GM12878 (cell line): ENCODE data around the gene SKAP1.

Source experiments
- EP300 ChIP-seq, 2 experiments: fragments of 150-350 bp in 1 of 2; IDR thresholded peaks; 2 replicates each; pipeline ENCODE4 v1.6.1; 2011 to 2012; ENCODE audit warnings: low read depth in 2 of 2, low read length in 2 of 2, borderline replicate concordance in 1 of 2, improper control_type of control experiment in 1 of 2, inconsistent platforms in 1 of 2; ENCODE audit not compliant: control insufficient read depth in 1 of 2
- MTA3 ChIP-seq: IDR thresholded peaks from 2 replicates; pipeline ENCODE4 v1.6.1; 2012; ENCODE audit warnings: low read length, inconsistent platforms, borderline replicate concordance
- RELA ChIP-seq: fragments of 450-650 bp; IDR thresholded peaks from 2 replicates; pipeline ENCODE4 v1.8.0; 2014; ENCODE audit warnings: borderline replicate concordance; ENCODE audit not compliant: partially characterized antibody
- TCF12 ChIP-seq: IDR thresholded peaks from 2 replicates; pipeline ENCODE4 v1.6.1; 2011; ENCODE audit warnings: low read depth, mild to moderate bottlenecking, low read length
- ZNF24 ChIP-seq: fragments of 450-650 bp; IDR thresholded peaks from 2 replicates; pipeline ENCODE4 v1.6.1; 2017; ENCODE audit warnings: antibody characterized with exemption, mild to moderate bottlenecking
- TF ChIP-seq, protein P1 (sequence below): fragments of 450-650 bp; IDR thresholded peaks from 2 replicates; pipeline ENCODE4 v1.6.1; 2016; ENCODE audit warnings: mild to moderate bottlenecking
- TF ChIP-seq, protein P2 (sequence below), 3 experiments: IDR thresholded peaks in 2 of 3; conservative IDR thresholded peaks in 1 of 3; 2 replicates each; pipeline ENCODE4 v1.5.1; 2011; ENCODE audit warnings: low read depth in 3 of 3, low read length in 3 of 3, mild to moderate bottlenecking in 3 of 3, control low read depth in 2 of 3, moderate library complexity in 2 of 3, inconsistent platforms in 1 of 3, mixed read lengths in 1 of 3; ENCODE audit not compliant: control insufficient read depth in 2 of 3, insufficient read depth in 1 of 3; ENCODE audit errors: extremely low read depth in 1 of 3
- TF ChIP-seq, protein P3 (sequence below): IDR thresholded peaks from 2 replicates; pipeline ENCODE4 v1.6.1; 2011; ENCODE audit warnings: mild to moderate bottlenecking, low read depth, low read length, moderate library complexity; ENCODE audit not compliant: insufficient replicate concordance
- TF ChIP-seq, protein P4 (sequence below): IDR thresholded peaks from 2 replicates; pipeline ENCODE4 v1.6.1; 2011; ENCODE audit warnings: low read depth, low read length, improper control_type of control experiment, borderline replicate concordance

DNA sequence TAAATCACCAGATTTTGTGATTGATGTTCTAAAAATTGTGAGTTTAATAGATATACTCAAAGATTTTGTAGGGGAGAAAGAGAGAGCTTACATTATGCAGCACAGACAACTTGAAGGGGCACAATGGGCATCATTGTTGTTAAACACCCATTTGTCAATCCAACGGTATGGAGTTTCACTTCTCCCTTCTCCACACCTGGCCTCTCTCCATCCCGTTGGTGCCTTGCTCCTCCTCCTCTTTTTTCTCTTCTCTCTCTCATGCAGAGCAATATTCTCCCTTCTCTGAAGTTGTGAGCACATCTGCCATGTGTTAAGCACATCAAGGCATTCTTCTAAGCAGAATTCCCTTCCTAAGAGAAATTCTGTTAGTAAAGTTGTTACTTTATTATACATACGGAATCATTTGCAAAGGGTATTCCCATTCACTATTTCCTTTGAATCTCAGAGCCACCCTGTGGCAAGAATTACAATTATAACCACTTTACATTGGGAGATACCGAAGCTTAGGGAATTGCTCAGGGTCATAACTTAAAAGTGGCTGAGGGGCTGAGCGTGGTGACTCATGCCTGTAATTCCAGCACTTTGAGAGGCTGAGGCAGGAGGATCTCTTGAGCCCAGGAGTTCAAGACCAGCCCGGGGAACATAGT is 40.5 kb upstream of the SKAP1 start:
- TF ChIP-seq EP300 (IDR thresholded peaks at IDR 0.05; ENCODE audit: borderline replicate concordance in 1 of 2, control insufficient read depth in 1 of 2, low read depth in 2 of 2, low read length in 2 of 2) (no peak), ZNF24 (no peak), MTA3 (no peak), RELA (no peak), TCF12 (no peak)
- TF ChIP-seq, protein P1, sequence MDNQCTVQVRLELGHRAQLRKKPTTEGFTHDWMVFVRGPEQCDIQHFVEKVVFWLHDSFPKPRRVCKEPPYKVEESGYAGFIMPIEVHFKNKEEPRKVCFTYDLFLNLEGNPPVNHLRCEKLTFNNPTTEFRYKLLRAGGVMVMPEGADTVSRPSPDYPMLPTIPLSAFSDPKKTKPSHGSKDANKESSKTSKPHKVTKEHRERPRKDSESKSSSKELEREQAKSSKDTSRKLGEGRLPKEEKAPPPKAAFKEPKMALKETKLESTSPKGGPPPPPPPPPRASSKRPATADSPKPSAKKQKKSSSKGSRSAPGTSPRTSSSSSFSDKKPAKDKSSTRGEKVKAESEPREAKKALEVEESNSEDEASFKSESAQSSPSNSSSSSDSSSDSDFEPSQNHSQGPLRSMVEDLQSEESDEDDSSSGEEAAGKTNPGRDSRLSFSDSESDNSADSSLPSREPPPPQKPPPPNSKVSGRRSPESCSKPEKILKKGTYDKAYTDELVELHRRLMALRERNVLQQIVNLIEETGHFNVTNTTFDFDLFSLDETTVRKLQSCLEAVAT: no peak
- TF ChIP-seq, protein P2, sequence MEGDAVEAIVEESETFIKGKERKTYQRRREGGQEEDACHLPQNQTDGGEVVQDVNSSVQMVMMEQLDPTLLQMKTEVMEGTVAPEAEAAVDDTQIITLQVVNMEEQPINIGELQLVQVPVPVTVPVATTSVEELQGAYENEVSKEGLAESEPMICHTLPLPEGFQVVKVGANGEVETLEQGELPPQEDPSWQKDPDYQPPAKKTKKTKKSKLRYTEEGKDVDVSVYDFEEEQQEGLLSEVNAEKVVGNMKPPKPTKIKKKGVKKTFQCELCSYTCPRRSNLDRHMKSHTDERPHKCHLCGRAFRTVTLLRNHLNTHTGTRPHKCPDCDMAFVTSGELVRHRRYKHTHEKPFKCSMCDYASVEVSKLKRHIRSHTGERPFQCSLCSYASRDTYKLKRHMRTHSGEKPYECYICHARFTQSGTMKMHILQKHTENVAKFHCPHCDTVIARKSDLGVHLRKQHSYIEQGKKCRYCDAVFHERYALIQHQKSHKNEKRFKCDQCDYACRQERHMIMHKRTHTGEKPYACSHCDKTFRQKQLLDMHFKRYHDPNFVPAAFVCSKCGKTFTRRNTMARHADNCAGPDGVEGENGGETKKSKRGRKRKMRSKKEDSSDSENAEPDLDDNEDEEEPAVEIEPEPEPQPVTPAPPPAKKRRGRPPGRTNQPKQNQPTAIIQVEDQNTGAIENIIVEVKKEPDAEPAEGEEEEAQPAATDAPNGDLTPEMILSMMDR (IDR thresholded peaks at IDR 0.05 in 2 of 3, conservative IDR thresholded peaks at IDR 0.05 in 1 of 3; ENCODE audit: control insufficient read depth in 2 of 3, extremely low read depth in 1 of 3, insufficient read depth in 1 of 3, low read depth in 3 of 3, low read length in 3 of 3): no peak
- TF ChIP-seq, protein P3, sequence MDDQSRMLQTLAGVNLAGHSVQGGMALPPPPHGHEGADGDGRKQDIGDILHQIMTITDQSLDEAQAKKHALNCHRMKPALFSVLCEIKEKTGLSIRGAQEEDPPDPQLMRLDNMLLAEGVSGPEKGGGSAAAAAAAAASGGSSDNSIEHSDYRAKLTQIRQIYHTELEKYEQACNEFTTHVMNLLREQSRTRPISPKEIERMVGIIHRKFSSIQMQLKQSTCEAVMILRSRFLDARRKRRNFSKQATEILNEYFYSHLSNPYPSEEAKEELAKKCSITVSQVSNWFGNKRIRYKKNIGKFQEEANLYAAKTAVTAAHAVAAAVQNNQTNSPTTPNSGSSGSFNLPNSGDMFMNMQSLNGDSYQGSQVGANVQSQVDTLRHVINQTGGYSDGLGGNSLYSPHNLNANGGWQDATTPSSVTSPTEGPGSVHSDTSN: no peak
- TF ChIP-seq, protein P4, sequence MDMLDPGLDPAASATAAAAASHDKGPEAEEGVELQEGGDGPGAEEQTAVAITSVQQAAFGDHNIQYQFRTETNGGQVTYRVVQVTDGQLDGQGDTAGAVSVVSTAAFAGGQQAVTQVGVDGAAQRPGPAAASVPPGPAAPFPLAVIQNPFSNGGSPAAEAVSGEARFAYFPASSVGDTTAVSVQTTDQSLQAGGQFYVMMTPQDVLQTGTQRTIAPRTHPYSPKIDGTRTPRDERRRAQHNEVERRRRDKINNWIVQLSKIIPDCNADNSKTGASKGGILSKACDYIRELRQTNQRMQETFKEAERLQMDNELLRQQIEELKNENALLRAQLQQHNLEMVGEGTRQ: no peak
